GM15510 (cell line): ENCODE measurements around the gene PTBP1.
A peak's percentile ranks its signal among the peaks of the same experiment; 100 is the strongest.

ENCODE experiments used
- POLR2A ChIP-seq: IDR thresholded peaks from 3 replicates; pipeline ENCODE4 v1.6.1; 2011; ENCODE audit warnings: borderline replicate concordance; ENCODE audit not compliant: insufficient read length; ENCODE audit errors: extremely low read depth

PTBP1 gene

GRCh38 chr19:801030-801860 lies 4.0 kb downstream of the PTBP1 start:
- peak; percentile 14 for TF ChIP-seq POLR2A

DNA sequence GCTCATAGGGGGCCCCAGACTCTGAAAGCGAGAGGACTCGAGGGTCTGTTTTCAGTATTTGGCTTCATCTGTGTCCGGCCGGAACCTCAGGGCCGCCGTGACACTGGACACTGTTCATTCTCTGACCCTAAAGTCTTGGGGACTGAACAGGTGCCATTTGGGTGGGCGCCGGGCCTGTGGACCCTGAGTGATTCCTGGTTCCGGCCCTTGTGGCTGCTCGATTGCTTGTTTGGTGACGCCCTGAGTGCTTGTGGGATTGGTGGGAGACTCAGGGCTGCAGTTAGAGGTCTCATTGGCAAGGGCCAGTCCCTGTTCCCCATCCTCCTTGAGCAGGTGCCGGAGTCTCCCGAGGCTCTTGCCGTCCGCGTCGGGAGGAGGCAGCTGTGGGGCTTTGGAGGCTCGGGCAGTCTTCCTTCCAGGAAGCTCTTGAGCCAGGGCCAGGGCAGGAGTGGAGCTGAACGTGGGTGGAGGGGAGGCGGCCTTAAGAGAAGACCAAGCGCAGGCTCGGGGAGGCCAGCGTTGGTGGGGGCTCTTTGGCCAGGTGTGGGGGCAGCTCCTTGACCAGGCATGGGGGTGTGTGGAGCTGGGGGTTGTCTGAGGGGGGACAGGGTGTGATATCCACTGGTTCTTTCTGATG lies 4.7 kb downstream of the PTBP1 start:
- TF ChIP-seq POLR2A, result no peak

DNA sequence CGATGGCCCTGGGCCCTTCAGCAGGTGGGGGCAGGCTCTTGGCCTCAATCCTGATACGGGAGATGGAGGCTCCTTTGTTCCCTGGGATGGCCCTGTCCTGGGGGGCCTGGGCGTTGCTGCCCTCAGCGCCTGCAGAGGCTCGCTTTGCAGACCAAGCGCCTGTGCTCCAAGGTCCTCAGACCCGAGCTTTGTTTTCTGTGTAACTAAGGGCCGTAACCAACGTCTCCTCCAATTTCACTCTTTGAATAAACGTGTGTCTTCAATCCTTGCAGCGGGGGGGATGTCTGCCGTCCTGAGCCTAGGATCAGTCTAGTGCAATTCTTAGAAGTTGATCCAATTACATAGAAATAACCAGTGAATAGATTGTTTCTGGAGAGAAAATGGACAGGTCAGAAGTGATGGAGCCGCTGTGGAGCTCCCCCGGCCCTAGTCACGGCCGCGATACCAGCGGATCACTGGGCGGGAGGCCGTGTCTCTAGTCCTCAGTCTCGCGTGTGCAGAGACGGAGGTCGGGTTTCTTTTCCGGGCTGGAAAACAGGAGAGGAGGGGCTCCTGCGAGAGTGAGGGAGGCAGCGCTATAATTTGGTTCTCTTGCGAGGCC lies 5.3 kb downstream of the PTBP1 start:
- no peak for TF ChIP-seq POLR2A

DNA sequence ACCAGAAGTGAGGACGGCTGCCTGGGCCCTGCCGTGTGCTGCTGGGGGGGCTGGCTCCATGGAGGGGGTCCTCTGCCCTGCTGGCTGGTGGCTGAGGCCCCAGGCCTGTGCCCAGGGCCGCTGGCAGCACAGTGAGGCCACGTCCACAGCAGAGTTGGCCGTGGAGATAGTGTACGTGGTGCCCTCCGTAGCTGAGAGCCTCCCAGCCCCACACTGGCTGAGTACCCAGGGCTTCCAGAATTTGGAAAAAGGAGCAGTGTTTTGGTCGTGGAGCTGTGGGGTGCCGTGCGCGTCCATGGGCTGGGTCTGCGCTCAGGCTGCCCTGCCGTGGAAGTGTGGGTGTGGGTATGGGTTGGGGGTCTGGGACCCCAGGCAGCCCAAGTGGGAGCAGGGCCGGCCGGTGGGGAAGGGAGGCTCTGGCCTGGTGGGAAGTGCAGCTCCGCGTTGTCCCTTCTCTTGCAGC lies 5.9 kb downstream of the PTBP1 start:
- no peak for TF ChIP-seq POLR2A

DNA sequence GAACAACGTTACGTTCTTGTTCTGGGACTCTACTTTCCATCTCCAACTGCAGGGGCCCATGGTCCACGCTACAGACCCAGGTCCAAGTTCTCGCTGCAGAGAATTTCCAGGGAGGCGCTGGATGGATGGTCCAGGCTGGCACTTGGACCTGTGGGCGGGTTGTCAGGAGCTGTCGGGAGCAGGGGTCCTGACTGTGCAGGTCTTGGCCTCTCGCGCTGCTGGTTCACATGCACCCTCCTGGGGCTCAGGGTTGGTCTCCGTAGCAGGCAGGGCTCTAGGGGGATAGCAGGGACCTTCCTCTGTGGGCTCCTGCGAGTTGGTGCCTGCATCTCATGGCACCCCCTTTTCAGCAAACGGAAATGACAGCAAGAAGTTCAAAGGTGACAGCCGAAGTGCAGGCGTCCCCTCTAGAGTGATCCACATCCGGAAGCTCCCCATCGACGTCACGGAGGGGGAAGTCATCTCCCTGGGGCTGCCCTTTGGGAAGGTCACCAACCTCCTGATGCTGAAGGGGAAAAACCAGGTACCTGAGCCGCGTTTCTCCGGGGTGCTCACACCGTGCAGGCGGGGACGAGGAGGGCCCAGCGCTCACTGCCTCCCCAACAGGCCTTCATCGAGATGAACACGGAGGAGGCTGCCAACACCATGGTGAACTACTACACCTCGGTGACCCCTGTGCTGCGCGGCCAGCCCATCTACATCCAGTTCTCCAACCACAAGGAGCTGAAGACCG lies 6.6 kb downstream of the PTBP1 start:
- TF ChIP-seq POLR2A, result no peak

DNA sequence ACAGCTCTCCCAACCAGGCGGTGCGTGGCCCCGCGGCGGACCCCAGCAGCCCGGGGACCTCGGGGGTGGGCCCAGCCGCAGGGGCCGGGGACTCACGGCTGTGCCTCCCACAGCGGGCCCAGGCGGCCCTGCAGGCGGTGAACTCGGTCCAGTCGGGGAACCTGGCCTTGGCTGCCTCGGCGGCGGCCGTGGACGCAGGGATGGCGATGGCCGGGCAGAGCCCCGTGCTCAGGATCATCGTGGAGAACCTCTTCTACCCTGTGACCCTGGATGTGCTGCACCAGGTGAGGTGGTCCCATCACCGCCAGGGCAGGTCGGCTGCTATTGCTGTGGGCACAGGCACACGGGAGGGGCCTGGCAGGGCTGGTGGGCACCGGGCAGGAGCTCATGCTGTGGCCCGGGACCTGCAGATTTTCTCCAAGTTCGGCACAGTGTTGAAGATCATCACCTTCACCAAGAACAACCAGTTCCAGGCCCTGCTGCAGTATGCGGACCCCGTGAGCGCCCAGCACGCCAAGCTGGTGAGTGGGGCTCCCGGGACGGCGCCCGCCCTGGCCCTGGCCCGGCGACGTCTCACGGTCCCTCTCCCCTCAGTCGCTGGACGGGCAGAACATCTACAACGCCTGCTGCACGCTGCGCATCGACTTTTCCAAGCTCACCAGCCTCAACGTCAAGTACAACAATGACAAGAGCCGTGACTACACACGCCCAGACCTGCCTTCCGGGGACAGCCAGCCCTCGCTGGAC lies 7.3 kb downstream of the PTBP1 start:
- no peak for TF ChIP-seq POLR2A

- no peak for TF ChIP-seq POLR2A
These were observed 7.9 kb downstream of the PTBP1 start for GRCh38 chr19:805166-805551.

- TF ChIP-seq POLR2A, result no peak
These were observed 8.6 kb downstream of the PTBP1 start for GRCh38 chr19:805600-806550.

- TF ChIP-seq POLR2A, result no peak
These were observed 9.7 kb downstream of the PTBP1 start for GRCh38 chr19:806815-807421.

GRCh38 chr19:807627-808422 lies 10.6 kb downstream of the PTBP1 start:
- no peak for TF ChIP-seq POLR2A

DNA sequence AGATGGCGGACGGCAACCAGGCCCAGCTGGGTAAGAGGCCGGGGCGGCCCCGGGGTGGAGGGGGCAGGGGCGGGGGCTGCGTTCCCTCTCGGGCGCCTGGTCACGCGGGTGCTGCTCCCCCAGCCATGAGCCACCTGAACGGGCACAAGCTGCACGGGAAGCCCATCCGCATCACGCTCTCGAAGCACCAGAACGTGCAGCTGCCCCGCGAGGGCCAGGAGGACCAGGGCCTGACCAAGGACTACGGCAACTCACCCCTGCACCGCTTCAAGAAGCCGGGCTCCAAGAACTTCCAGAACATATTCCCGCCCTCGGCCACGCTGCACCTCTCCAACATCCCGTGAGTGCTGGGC lies 11.1 kb downstream of the PTBP1 start:
- no peak for TF ChIP-seq POLR2A
